WTC11 (cell line): ENCODE results near the gene LHX2. TPM values are rescaled to one million over a fixed set of nuclear protein-coding genes. Genes with fewer than 3 reads are reported as not detected.

Experiments
- ATAC-seq: fragments of 200-7000 bp; cut with Tn5 transposase; 2 replicates; pipeline ENCODE4 v1.10.0; 2021; ENCODE audit warnings: mild to moderate bottlenecking, moderate library complexity
- CTCF ChIA-PET: fragments of 300-600 bp; sonication (Branson Sonifier 250); formaldehyde crosslinking; loops from one replicate; lab custom pipeline; 2021; ENCODE audit warnings: antibody characterized with exemption; lab: Charles Lee
- POLR2A ChIA-PET: fragments of 350-600 bp; sonication (Branson Sonifier 250); formaldehyde crosslinking; loops from one replicate; lab custom pipeline; 2021; ENCODE audit warnings: antibody characterized with exemption; lab: Charles Lee
- DNase-seq: peaks from one replicate; pipeline ENCODE4 v3.0.0; 2021; ENCODE audit warnings: low spot score
- H3K27ac Mint-ChIP-seq: 2 replicates; pipeline ENCODE4 v1.8.0; 2021; ENCODE audit warnings: mixed read lengths
- H3K27me3 Mint-ChIP-seq: 2 replicates; pipeline ENCODE4 v1.8.0; 2021; ENCODE audit warnings: low read depth, mild to moderate bottlenecking, moderate library complexity, mixed read lengths
- H3K36me3 Mint-ChIP-seq: 2 replicates; pipeline ENCODE4 v1.8.0; 2021; ENCODE audit warnings: mixed read lengths
- H3K4me1 Mint-ChIP-seq: 2 replicates; pipeline ENCODE4 v1.8.0; 2022; ENCODE audit warnings: mixed read lengths
- H3K4me3 Mint-ChIP-seq: 2 replicates; pipeline ENCODE4 v1.8.0; 2021; ENCODE audit warnings: mild to moderate bottlenecking, moderate library complexity, mixed read lengths
- H3K9me3 Mint-ChIP-seq: 2 replicates; pipeline ENCODE4 v1.8.0; 2021; ENCODE audit warnings: mixed read lengths
- ATF2 ChIP-seq: sonication (generic); formaldehyde crosslinking; IDR thresholded peaks from 2 replicates; pipeline ENCODE4 v1.8.1; 2022; ENCODE audit warnings: low read depth, missing genetic modification reagents, borderline replicate concordance
- ATF6 ChIP-seq: sonication (generic); formaldehyde crosslinking; IDR thresholded peaks from 2 replicates; pipeline ENCODE4 v1.8.1; 2023; ENCODE audit warnings: mild to moderate bottlenecking, missing genetic modification reagents
- CREB1 ChIP-seq: sonication (generic); formaldehyde crosslinking; IDR thresholded peaks from 2 replicates; pipeline ENCODE4 v1.8.0; 2023; ENCODE audit warnings: mild to moderate bottlenecking, missing genetic modification reagents
- CREM ChIP-seq: sonication (generic); formaldehyde crosslinking; IDR thresholded peaks from 2 replicates; pipeline ENCODE4 v1.8.1; 2022; ENCODE audit warnings: mild to moderate bottlenecking, missing genetic modification reagents, moderate library complexity
- E2F5 ChIP-seq: sonication (generic); formaldehyde crosslinking; IDR thresholded peaks from 2 replicates; pipeline ENCODE4 v1.8.1; 2022; ENCODE audit warnings: mild to moderate bottlenecking, moderate library complexity, missing genetic modification reagents
- ELF4 ChIP-seq: sonication (generic); formaldehyde crosslinking; IDR thresholded peaks from 2 replicates; pipeline ENCODE4 v1.8.1; 2022; ENCODE audit warnings: low read depth, mild to moderate bottlenecking, moderate library complexity, missing genetic modification reagents
- FOXJ3 ChIP-seq: sonication (generic); formaldehyde crosslinking; IDR thresholded peaks from 2 replicates; pipeline ENCODE4 v1.9.0; 2021; ENCODE audit warnings: missing genetic modification reagents, mild to moderate bottlenecking, borderline replicate concordance
- IRF1 ChIP-seq: sonication (generic); formaldehyde crosslinking; IDR thresholded peaks from 2 replicates; pipeline ENCODE4 v1.8.0; 2023; ENCODE audit warnings: missing genetic modification reagents
- JUN ChIP-seq: sonication (generic); formaldehyde crosslinking; IDR thresholded peaks from 2 replicates; pipeline ENCODE4 v1.8.0; 2023; ENCODE audit warnings: mild to moderate bottlenecking, missing genetic modification reagents
- MAX ChIP-seq: sonication (generic); formaldehyde crosslinking; IDR thresholded peaks from 2 replicates; pipeline ENCODE4 v1.8.0; 2022; ENCODE audit warnings: mild to moderate bottlenecking, missing genetic modification reagents
- MYBL2 ChIP-seq: sonication (generic); formaldehyde crosslinking; IDR thresholded peaks from 2 replicates; pipeline ENCODE4 v1.8.1; 2023; ENCODE audit warnings: mild to moderate bottlenecking, moderate library complexity, missing genetic modification reagents
- NR2C2 ChIP-seq: sonication (generic); formaldehyde crosslinking; IDR thresholded peaks from 2 replicates; pipeline ENCODE4 v1.8.0; 2022; ENCODE audit warnings: mild to moderate bottlenecking, missing genetic modification reagents
- NR3C1 ChIP-seq: sonication (generic); formaldehyde crosslinking; conservative IDR thresholded peaks from 2 replicates; pipeline ENCODE4 v1.8.1; 2023; ENCODE audit warnings: low read depth, mild to moderate bottlenecking, missing genetic modification reagents
- PRDM15 ChIP-seq: sonication (generic); formaldehyde crosslinking; IDR thresholded peaks from 2 replicates; pipeline ENCODE4 v1.8.0; 2022; ENCODE audit warnings: missing genetic modification reagents
- PRRX2 ChIP-seq: fragments of 250-450 bp; sonication (Bioruptor Pico); IDR thresholded peaks from 2 replicates; pipeline ENCODE4 v1.8.0; 2021; ENCODE audit warnings: mild to moderate bottlenecking
- RELA ChIP-seq: sonication (generic); formaldehyde crosslinking; IDR thresholded peaks from 2 replicates; pipeline ENCODE4 v1.8.1; 2022; ENCODE audit warnings: missing genetic modification reagents, mild to moderate bottlenecking, borderline replicate concordance
- SMAD4 ChIP-seq: sonication (generic); formaldehyde crosslinking; IDR thresholded peaks from 2 replicates; pipeline ENCODE4 v1.8.0; 2022; ENCODE audit warnings: mild to moderate bottlenecking, missing genetic modification reagents
- TP53 ChIP-seq: sonication (generic); formaldehyde crosslinking; IDR thresholded peaks from 2 replicates; pipeline ENCODE4 v1.8.1; 2023; ENCODE audit warnings: mild to moderate bottlenecking, missing genetic modification reagents
- ZBTB21 ChIP-seq: sonication (generic); formaldehyde crosslinking; IDR thresholded peaks from 2 replicates; pipeline ENCODE4 v1.8.1; 2023; ENCODE audit warnings: mild to moderate bottlenecking, missing genetic modification reagents, borderline replicate concordance
- ZMAT4 ChIP-seq: fragments of 250-450 bp; sonication (Bioruptor Pico); IDR thresholded peaks from 2 replicates; pipeline ENCODE4 v1.9.0; 2021; ENCODE audit warnings: mild to moderate bottlenecking
- ZNF121 ChIP-seq: sonication (generic); formaldehyde crosslinking; IDR thresholded peaks from 2 replicates; pipeline ENCODE4 v1.8.0; 2023; ENCODE audit warnings: missing genetic modification reagents
- ZNF416 ChIP-seq: fragments of 250-450 bp; sonication (Bioruptor Pico); IDR thresholded peaks from 2 replicates; pipeline ENCODE4 v1.9.0; 2021; ENCODE audit warnings: mild to moderate bottlenecking, inconsistent platforms
- ZNF532 ChIP-seq: fragments of 250-450 bp; sonication (Bioruptor Pico); IDR thresholded peaks from 2 replicates; pipeline ENCODE4 v1.9.0; 2021; ENCODE audit warnings: mild to moderate bottlenecking, borderline replicate concordance
- total RNA-seq: library from RNA; stranded (reverse); gene quantifications from 3 replicates; pipeline ENCODE4 v1.2.3, GENCODE V29; 2021

Gene LHX2
- total RNA-seq, 1 experiment from 2014 or later = 0.42 TPM

- TF ChIP-seq TP53 (CRISPR knock-in tag) (no peak), SMAD4 (no peak), ATF6 (CRISPR knock-in tag) (no peak), NR3C1 (no peak), CREB1 (no peak), ZMAT4 (CRISPR knock-in tag) (no peak), IRF1 (no peak), PRRX2 (CRISPR knock-in tag) (no peak), MYBL2 (CRISPR knock-in tag) (no peak), E2F5 (CRISPR knock-in tag) (no peak)
- TF ChIP-seq, all 79 proteins: peak for 0
These were observed 7.8 kb upstream of the LHX2 start (continued) for GRCh38 chr9:124003636-124004349.

GRCh38 chr9:124004593-124004992, 7.0 kb upstream of the LHX2 start:
- ChIA-PET CTCF (interaction anchor here (1.3 to 2.1 kb wide), 3 partner anchors 11 to 460 kb away, joined by 4 to 15 read pairs (median 5); no protein-coding TSS in a partner anchor), POLR2A (no interaction called here)
- Mint-ChIP-seq H3K4me1 (peaks cover 67% of the 10 kb centered on the region), H3K36me3 (no peaks in the 10 kb centered on the region), H3K4me3 (no peak overlapping the region), H3K9me3 (no peaks in the 10 kb centered on the region), H3K27ac (no peak overlapping the region), H3K27me3 (peaks cover 95% of the 10 kb centered on the region)
- DNase-seq (no peak), ATAC-seq (no peak)
- TF ChIP-seq PRDM15 (no peak), ZBTB21 (CRISPR knock-in tag) (no peak), CREM (CRISPR knock-in tag) (no peak), ZNF121 (CRISPR knock-in tag) (no peak), ZNF532 (CRISPR knock-in tag) (no peak), ZNF416 (CRISPR knock-in tag) (no peak), JUN (CRISPR knock-in tag) (no peak), ELF4 (no peak), FOXJ3 (no peak), NR2C2 (CRISPR knock-in tag) (no peak), ATF2 (no peak), RELA (CRISPR knock-in tag) (no peak), MAX (CRISPR knock-in tag) (no peak)
